ENCODE results near the gene EEF1AKMT4.
A peak's percentile ranks its signal among the peaks of the same experiment; 100 is the strongest.

EEF1AKMT4 gene

GRCh38 chr3:184211718-184212117, 37.8 kb upstream of the EEF1AKMT4 start:
- TF ChIP-seq CTCF (IDR thresholded peaks at IDR 0.05; ENCODE audit: insufficient read depth, low read length, missing control alignments) = no peak
- CTCF ChIA-PET = interaction anchor here (1.1 to 4.6 kb wide), 4 partner anchors 10 to 39 kb away, joined by 3 to 21 read pairs (median 6); partner anchors contain the start of gene EEF1AKMT4
- no peak for DNase-seq (ENCODE audit: low read depth, low spot score)
- POLR2A ChIA-PET = interaction anchor here (0.7 kb wide), 1 partner anchor 11 kb away, joined by 4 read pairs; no protein-coding TSS in a partner anchor
- H3K4me3 ChIP-seq (ENCODE audit: low read depth, low read length) = no peak overlapping the region

DNA sequence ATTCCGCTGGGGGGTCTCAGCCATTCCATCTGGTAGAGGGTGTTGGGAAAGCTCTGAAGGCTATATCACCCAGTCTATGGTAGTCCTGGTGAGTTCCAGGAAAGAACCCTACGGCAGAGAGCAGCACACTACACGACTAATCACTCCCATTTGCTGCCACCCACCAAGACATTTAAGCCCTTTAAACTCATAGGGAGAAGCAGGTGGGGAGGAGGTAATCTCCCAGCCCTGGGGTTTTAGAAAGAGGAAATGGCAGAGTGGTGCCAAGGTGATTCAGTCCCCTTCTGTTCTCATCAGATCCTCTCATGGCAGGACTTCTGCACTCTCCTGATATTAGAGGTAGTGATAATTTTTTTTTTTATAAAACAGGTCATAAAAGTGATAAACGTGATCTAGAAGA, 30.7 kb upstream of the EEF1AKMT4 start:
- CTCF ChIA-PET = interaction anchor here (6.4 kb wide), 1 partner anchor 8 kb away, joined by 42 read pairs; no protein-coding TSS in a partner anchor
- no peak overlapping the region for H3K4me3 ChIP-seq (ENCODE audit: low read depth, low read length)
- POLR2A ChIA-PET = no interaction called here
- TF ChIP-seq CTCF (IDR thresholded peaks at IDR 0.05; ENCODE audit: insufficient read depth, low read length, missing control alignments) = no peak
- DNase-seq (ENCODE audit: low read depth, low spot score) = no peak

GRCh38 chr3:184222521-184222920, 27.0 kb upstream of the EEF1AKMT4 start:
- CTCF ChIA-PET = interaction anchor here (1.0 to 2.4 kb wide), 4 partner anchors 10 to 78 kb away, joined by 3 to 8 read pairs (median 4); partner anchors contain the start of gene EEF1AKMT4
- POLR2A ChIA-PET = no interaction called here
- DNase-seq (ENCODE audit: low read depth, low spot score) = no peak
- no peak overlapping the region for H3K4me3 ChIP-seq (ENCODE audit: low read depth, low read length)
- TF ChIP-seq CTCF (IDR thresholded peaks at IDR 0.05; ENCODE audit: insufficient read depth, low read length, missing control alignments) = no peak

- CTCF ChIA-PET = interaction anchor here (1.2 to 2.4 kb wide), 3 partner anchors 26 to 87 kb away, joined by 3 to 8 read pairs (median 4); partner anchors contain the start of gene EEF1AKMT4
- H3K4me3 ChIP-seq (ENCODE audit: low read depth, low read length) = no peak overlapping the region
- DNase-seq (ENCODE audit: low read depth, low spot score) = no peak
- POLR2A ChIA-PET = interaction anchor here (0.6 kb wide), 1 partner anchor 26 kb away, joined by 3 read pairs; no protein-coding TSS in a partner anchor
- TF ChIP-seq CTCF (IDR thresholded peaks at IDR 0.05; ENCODE audit: insufficient read depth, low read length, missing control alignments) = no peak
Observed at GRCh38 chr3:184223946-184224345, 25.5 kb upstream of the EEF1AKMT4 start.

GRCh38 chr3:184227481-184227935, 22.0 kb upstream of the EEF1AKMT4 start:
- ChIA-PET CTCF (interaction anchor here (0.6 to 3.4 kb wide), 39 partner anchors 11 to 332 kb away, joined by 3 to 51 read pairs (median 4); partner anchors contain the start of genes EEF1AKMT4 and EIF2B5), POLR2A (no interaction called here)
- H3K4me3 ChIP-seq (ENCODE audit: low read depth, low read length) = no peak overlapping the region
- TF ChIP-seq CTCF (IDR thresholded peaks at IDR 0.05; ENCODE audit: insufficient read depth, low read length, missing control alignments) = peak; percentile 83
- no peak for DNase-seq (ENCODE audit: low read depth, low spot score)

- no peak for DNase-seq (ENCODE audit: low read depth, low spot score)
- ChIA-PET POLR2A (no interaction called here), CTCF (interaction anchor here (0.7 to 3.4 kb wide), 29 partner anchors 10 to 333 kb away, joined by 3 to 51 read pairs (median 5); partner anchors contain the start of genes EEF1AKMT4 and EIF2B5)
- TF ChIP-seq CTCF (IDR thresholded peaks at IDR 0.05; ENCODE audit: insufficient read depth, low read length, missing control alignments) = no peak
- no peak overlapping the region for H3K4me3 ChIP-seq (ENCODE audit: low read depth, low read length)
Observed at GRCh38 chr3:184228376-184229137, 20.9 kb upstream of the EEF1AKMT4 start.
